ENCODE results near the gene CDH12. TPM values are rescaled to one million over a fixed set of nuclear protein-coding genes. Genes with fewer than 3 reads are reported as not detected.
"Not testable (repeated sequence)": the region's sequence is repeated elsewhere in the genome, so short reads cannot be mapped to it uniquely, and the experiment has no call there.

Gene CDH12
- total RNA-seq, 1 donor from 2014 or later, result not detected

DNA sequence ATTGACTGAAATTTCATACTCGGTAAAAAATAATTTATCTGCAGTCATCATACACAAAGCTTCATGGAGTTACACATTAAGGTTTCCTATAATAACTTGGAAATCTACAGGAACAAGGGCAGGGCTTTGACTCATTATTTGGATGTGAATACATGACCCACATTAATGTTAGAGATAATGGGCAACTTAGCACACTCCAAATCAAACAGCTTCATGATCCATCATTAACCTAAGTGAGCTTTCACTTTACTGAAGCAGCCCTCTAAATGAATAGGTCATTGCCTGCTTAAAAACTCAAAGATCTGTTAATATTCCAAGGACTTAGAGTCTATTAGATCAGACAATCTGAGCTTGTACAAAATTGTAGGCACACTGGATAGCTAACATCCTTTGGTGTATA lies 9.0 kb downstream of the CDH12 start:
- Mint-ChIP-seq H3K4me1 (ENCODE audit: low read depth) (no peaks in the 10 kb centered on the region), H3K27me3 (ENCODE audit: insufficient read depth) (no peaks in the 10 kb centered on the region), H3K27ac (no peak overlapping the region), H3K9me3 (peaks cover 21% of the 10 kb centered on the region), H3K36me3 (ENCODE audit: low read depth) (no peaks in the 10 kb centered on the region), H3K4me3 (no peak overlapping the region)
- DNase-seq (ENCODE audit: low spot score), result no peak
- intact Hi-C loops (cut with micrococcal nuclease), result no loop called here

DNA sequence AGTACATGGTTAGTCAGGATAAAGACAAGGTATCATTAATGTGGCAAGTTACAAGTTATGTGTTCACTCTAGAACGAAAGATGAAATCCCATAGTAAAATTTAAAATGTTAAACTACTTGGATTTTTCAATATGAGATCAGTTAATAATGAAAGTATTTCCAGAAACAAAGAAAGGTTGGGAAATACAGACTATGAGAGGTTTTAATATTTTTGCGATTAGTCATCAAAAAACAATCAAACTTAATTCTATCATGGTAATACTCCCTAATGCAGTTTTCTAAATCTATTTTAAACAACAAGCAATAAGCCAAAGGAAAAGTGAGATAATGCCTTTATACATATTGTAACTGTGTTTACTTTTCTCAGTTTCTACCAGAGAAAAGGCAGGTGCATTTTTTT lies 10.6 kb downstream of the CDH12 start:
- DNase-seq (ENCODE audit: low spot score), result no peak
- Mint-ChIP-seq H3K4me1 (ENCODE audit: low read depth) (no peaks in the 10 kb centered on the region), H3K36me3 (ENCODE audit: low read depth) (no peaks in the 10 kb centered on the region), H3K27me3 (ENCODE audit: insufficient read depth) (no peaks in the 10 kb centered on the region), H3K4me3 (no peak overlapping the region), H3K27ac (no peak overlapping the region), H3K9me3 (peaks cover 25% of the 10 kb centered on the region)
- intact Hi-C loops (cut with micrococcal nuclease), result no loop called here

DNA sequence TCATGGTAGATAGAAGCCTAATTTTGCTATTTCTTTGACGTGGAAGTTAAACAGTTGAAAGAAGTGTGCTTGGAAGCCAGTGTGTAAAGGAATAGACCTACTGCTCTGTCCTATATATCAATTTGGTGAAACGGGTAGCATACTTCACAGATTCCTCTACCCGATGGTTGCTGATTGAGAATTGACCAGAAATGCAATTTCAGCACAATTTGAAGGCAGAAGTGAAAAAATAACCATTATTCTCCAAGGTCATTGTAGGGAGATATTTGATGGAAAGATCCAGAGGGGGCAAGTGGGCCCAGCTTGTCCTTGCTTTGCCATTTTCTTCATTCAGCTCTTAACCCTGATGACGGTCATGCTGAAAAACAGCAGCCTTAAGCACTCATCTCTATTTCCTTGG lies 15.3 kb downstream of the CDH12 start:
- Mint-ChIP-seq H3K36me3 (ENCODE audit: low read depth) (no peaks in the 10 kb centered on the region), H3K4me1 (ENCODE audit: low read depth) (no peaks in the 10 kb centered on the region), H3K4me3 (no peak overlapping the region), H3K9me3 (peaks cover 15% of the 10 kb centered on the region), H3K27ac (no peak overlapping the region), H3K27me3 (ENCODE audit: insufficient read depth) (no peaks in the 10 kb centered on the region)
- intact Hi-C loops (cut with micrococcal nuclease), result no loop called here
- no peak for DNase-seq (ENCODE audit: low spot score)

DNA sequence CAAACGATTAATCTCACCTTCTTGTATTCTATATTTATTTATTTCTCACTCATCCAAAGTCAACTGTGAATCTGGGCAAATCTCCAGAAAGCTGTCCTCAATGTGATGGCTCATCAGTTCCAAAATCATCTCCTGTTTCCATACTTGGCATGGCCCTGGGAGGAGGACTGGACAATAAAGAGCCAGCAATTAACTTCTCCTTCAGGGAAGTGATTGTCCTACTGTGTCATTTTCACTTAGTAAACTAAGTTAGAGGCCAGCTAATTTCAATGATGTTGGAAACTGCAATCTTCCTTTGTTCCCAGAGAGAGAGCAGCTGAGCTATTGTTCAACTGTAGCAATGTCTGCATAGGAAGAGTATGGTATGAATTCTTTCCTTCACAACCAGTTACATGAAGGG lies 17.5 kb downstream of the CDH12 start:
- no peak overlapping the region for H3K4me3 Mint-ChIP-seq
- H3K36me3 Mint-ChIP-seq (ENCODE audit: low read depth), result no peaks in the 10 kb centered on the region
- no peaks in the 10 kb centered on the region for H3K27me3 Mint-ChIP-seq (ENCODE audit: insufficient read depth)
- H3K4me1 Mint-ChIP-seq (ENCODE audit: low read depth), result no peaks in the 10 kb centered on the region
- no peak overlapping the region for H3K27ac Mint-ChIP-seq
- intact Hi-C loops (cut with micrococcal nuclease), result no loop called here
- peaks cover 8% of the 10 kb centered on the region for H3K9me3 Mint-ChIP-seq
- DNase-seq (ENCODE audit: low spot score), result no peak

DNA sequence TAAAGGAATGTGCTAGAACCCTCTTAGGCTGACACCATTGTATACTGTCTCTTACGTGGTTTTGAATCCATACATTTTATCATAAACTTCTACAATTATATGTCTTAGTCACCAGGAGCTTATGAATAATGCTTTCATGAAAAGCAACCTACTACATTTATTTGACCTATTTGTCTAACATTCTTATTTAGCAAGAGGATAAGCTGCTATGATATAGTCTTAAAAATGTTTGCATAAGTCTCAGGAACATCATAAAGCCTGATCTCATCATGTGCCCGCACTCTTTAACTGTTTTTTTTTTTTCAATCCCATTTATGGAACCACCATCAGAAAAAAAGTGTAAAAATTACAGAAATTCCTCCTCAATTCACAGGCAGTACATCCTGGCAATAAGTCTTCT lies 59.7 kb downstream of the CDH12 start:
- intact Hi-C loops (cut with micrococcal nuclease), result no loop called here
- DNase-seq (ENCODE audit: low spot score), result no peak
- Mint-ChIP-seq H3K4me1 (ENCODE audit: low read depth) (no peaks in the 10 kb centered on the region), H3K27ac (no peak overlapping the region), H3K27me3 (ENCODE audit: insufficient read depth) (no peaks in the 10 kb centered on the region), H3K36me3 (ENCODE audit: low read depth) (no peaks in the 10 kb centered on the region), H3K4me3 (no peak overlapping the region), H3K9me3 (peaks cover 9% of the 10 kb centered on the region)

DNA sequence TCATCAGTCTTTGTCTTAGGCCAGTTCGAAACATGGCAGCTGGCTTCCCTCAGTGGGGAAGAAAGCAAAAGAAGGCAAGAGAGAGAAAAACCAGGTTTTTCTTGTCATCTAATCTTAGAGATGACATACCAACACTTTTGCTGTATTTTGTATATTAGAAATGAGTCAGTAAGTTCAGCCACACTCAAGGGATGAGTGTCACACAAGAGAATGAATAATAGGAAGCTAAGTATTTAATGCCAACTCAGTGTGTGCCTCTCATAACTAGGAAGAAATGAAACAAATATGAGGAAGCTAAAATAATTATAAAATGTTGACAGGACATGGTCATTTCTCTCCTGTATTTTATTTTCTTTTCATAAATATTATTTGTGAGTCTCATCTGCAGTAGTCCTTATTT lies 65.3 kb downstream of the CDH12 start:
- no peak overlapping the region for H3K27ac Mint-ChIP-seq
- no peaks in the 10 kb centered on the region for H3K27me3 Mint-ChIP-seq (ENCODE audit: insufficient read depth)
- no peaks in the 10 kb centered on the region for H3K36me3 Mint-ChIP-seq (ENCODE audit: low read depth)

DNA sequence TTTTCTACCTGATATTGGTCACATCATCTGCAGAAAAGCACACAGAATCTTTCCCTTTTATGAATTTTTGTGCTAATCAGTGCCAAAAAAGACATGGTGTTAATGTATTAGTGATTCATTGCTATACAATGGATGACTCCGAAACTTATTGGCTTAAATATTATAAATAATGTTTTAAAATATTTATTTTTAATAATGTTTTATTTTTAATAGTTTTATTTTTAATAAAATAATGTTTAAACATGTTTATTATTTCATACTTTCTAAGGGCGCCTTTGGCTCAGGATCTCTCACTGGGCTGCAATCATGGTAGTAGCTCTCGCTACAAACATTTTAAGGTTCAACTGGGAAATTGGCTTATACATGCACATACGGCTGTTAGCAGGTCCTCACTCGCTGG lies 65.7 kb downstream of the CDH12 start:
- no peak for DNase-seq (ENCODE audit: low spot score)
- Mint-ChIP-seq H3K4me3 (no peak overlapping the region), H3K4me1 (ENCODE audit: low read depth) (no peaks in the 10 kb centered on the region), H3K9me3 (peaks cover 18% of the 10 kb centered on the region), H3K36me3 (ENCODE audit: low read depth) (no peaks in the 10 kb centered on the region), H3K27me3 (ENCODE audit: insufficient read depth) (no peaks in the 10 kb centered on the region), H3K27ac (no peak overlapping the region)
- intact Hi-C loops (cut with micrococcal nuclease), result no loop called here

More for the DNA sequence above, 65.3 kb downstream of the CDH12 start:
- intact Hi-C loops (cut with micrococcal nuclease), result no loop called here
- H3K4me1 Mint-ChIP-seq (ENCODE audit: low read depth), result no peaks in the 10 kb centered on the region
- no peak overlapping the region for H3K4me3 Mint-ChIP-seq
- DNase-seq (ENCODE audit: low spot score), result no peak
- H3K9me3 Mint-ChIP-seq, result peaks cover 18% of the 10 kb centered on the region

DNA sequence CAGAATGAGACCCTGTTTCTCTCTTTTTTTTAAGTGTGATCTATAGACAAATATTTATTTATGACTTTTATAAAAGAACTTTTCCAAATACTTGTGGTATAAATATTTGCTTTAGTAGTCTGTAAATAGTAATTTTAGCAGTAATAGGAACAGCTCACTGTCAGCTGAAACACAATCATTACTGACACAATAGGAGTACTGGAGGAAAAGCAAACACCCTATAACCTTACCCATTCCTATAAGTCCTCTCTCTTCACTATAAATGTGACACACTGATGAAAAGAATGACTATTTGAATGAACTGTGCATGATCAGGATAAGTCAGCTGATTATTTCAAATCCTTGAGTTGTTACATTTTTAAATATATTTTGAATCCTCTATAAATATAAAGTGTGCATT lies 72.4 kb downstream of the CDH12 start:
- H3K4me3 Mint-ChIP-seq, result no peak overlapping the region
- H3K36me3 Mint-ChIP-seq (ENCODE audit: low read depth), result no peaks in the 10 kb centered on the region
- H3K4me1 Mint-ChIP-seq (ENCODE audit: low read depth), result no peaks in the 10 kb centered on the region
- H3K27ac Mint-ChIP-seq, result no peak overlapping the region
- peaks cover 8% of the 10 kb centered on the region for H3K9me3 Mint-ChIP-seq
- no peak for DNase-seq (ENCODE audit: low spot score)
- intact Hi-C loops (cut with micrococcal nuclease), result no loop called here
- H3K27me3 Mint-ChIP-seq (ENCODE audit: insufficient read depth), result no peaks in the 10 kb centered on the region

DNA sequence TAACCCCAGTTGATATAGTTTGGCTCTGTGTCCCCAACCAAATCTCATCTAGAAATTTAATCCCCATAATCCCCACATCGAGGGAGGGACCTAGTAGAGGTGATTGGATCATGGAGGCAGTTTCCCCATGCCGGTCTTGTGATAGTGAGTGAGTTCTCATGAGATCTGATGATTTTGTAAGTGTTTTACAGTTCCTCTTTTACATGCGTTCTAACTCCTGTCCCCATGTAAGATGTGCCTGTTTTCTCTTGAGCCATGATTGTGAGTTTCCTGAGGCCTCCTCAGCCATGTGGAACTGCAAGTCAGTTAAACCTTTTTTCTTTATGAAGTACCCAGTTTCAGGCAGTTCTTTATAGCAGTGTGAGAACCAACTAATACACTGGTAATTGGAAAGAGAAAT lies 73.6 kb downstream of the CDH12 start:
- Mint-ChIP-seq H3K4me3 (no peak overlapping the region), H3K4me1 (ENCODE audit: low read depth) (no peaks in the 10 kb centered on the region), H3K9me3 (peaks cover 3% of the 10 kb centered on the region), H3K27ac (no peak overlapping the region), H3K36me3 (ENCODE audit: low read depth) (no peaks in the 10 kb centered on the region), H3K27me3 (ENCODE audit: insufficient read depth) (no peaks in the 10 kb centered on the region)
- intact Hi-C loops (cut with micrococcal nuclease), result no loop called here
- DNase-seq (ENCODE audit: low spot score), result no peak

DNA sequence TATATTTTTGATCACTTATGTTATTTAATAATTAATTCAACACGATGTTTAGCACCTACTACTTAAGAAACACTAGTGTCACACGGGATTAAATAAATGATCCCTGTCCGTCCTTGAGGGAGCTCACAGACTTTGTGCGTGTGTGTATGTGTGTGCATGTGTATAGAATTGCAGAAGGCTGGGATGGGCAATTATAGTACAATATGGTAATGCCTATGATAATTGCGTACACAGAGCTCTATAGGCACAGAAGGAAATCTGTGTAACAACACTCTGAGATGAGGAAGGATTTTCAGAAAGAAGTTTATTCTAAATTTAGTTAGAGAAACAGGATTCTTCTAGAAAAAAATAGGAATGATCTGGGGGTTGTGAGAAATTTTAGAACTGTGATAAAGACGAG lies 76.9 kb downstream of the CDH12 start:
- H3K9me3 Mint-ChIP-seq, result peaks cover 7% of the 10 kb centered on the region
- H3K36me3 Mint-ChIP-seq (ENCODE audit: low read depth), result no peaks in the 10 kb centered on the region
- H3K27ac Mint-ChIP-seq, result no peak overlapping the region
- no peak for DNase-seq (ENCODE audit: low spot score)
- H3K4me3 Mint-ChIP-seq, result no peak overlapping the region
- H3K27me3 Mint-ChIP-seq (ENCODE audit: insufficient read depth), result no peaks in the 10 kb centered on the region
- no peaks in the 10 kb centered on the region for H3K4me1 Mint-ChIP-seq (ENCODE audit: low read depth)
- intact Hi-C loops (cut with micrococcal nuclease), result no loop called here

DNA sequence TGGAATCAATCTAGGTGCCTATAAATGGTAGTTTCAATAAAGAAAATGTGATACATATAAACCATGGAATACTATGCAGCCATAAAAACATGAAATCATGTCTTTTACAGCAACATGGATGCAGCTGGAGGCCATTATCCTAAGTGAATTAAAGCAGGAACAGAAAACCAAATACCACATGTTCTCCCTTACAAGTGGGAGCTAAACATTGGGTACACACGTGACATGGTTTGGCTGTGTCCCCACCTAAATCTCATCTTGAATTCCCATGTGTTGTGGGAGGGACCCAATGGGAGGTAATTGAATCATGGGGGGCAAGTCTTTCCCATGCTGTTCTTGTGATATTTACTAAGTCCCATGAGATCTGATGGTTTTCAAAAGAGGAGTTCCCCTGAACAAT lies 78.9 kb downstream of the CDH12 start:
- intact Hi-C loops (cut with micrococcal nuclease); DNase-seq (ENCODE audit: low spot score); H3K27me3 Mint-ChIP-seq (ENCODE audit: insufficient read depth); H3K4me3 Mint-ChIP-seq; H3K36me3 Mint-ChIP-seq (ENCODE audit: low read depth); H3K9me3 Mint-ChIP-seq; H3K27ac Mint-ChIP-seq; H3K4me1 Mint-ChIP-seq (ENCODE audit: low read depth): not testable (repeated sequence)

DNA sequence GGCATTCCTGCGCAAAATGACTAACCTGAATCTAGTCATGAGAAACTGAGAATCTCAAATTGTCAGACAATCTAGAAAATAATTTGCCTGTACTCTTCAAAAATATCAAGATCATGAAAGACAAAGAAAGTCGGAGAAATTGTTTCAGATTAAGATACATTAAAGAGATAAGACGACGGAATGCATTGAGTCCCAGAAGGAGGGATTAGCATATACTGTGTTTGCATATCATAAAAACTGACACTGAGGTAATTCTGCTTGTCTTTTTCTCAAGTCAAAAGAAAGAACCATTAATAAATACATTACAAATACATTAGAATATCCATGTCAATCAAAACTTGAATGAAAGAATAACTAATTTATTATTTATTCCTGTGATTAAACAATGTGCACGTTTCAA lies 88.4 kb downstream of the CDH12 start:
- intact Hi-C loops (cut with micrococcal nuclease), result no loop called here
- DNase-seq (ENCODE audit: low spot score), result no peak
- H3K36me3 Mint-ChIP-seq (ENCODE audit: low read depth), result no peaks in the 10 kb centered on the region
- no peaks in the 10 kb centered on the region for H3K4me1 Mint-ChIP-seq (ENCODE audit: low read depth)
- H3K4me3 Mint-ChIP-seq, result no peak overlapping the region
- H3K27ac Mint-ChIP-seq, result no peak overlapping the region
- H3K27me3 Mint-ChIP-seq (ENCODE audit: insufficient read depth), result no peaks in the 10 kb centered on the region
- H3K9me3 Mint-ChIP-seq, result peaks cover 6% of the 10 kb centered on the region

DNA sequence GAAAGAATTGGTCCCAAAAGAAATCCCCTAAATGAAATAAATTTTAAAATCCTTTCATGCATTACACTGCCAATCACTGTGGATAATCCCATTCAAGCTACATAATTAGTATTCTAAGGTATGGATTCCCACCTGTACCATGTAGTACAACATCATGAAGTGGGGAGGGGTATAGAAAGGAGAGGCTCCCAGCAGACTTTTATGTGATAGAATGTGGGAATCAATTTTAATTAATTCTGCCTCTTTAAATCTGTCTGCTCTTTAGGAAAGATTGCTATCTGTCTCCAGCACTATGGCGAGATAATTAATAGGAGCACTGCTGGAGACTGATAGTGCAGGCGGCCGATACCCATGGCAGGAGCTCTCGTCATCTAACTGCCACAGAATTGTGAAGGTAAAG lies 95.4 kb downstream of the CDH12 start:
- no peak overlapping the region for H3K4me3 Mint-ChIP-seq
- no peak for DNase-seq (ENCODE audit: low spot score)
- H3K36me3 Mint-ChIP-seq (ENCODE audit: low read depth), result no peaks in the 10 kb centered on the region

DNA sequence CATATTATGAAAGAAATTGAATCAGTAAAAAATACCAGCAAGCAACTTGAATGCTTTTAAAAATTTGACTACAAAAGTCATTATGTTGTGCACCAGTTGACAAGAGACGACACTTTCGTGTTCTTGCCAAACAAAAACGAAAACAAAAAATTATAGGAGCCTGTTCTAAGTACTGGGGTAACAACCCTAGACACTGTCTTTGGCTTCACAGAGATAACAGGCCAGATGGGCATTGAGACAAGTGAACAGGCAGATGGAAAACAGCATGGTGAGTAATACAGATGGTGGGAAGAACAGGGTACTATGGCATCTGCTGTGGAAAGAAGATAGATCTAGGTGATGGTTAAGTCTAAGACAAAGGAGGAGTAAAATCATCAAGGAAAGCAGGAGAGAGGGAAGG lies 99.0 kb downstream of the CDH12 start:
- DNase-seq (ENCODE audit: low spot score), result no peak
- H3K27me3 Mint-ChIP-seq (ENCODE audit: insufficient read depth), result no peaks in the 10 kb centered on the region
- H3K27ac Mint-ChIP-seq, result no peak overlapping the region
- intact Hi-C loops (cut with micrococcal nuclease), result no loop called here
- no peak overlapping the region for H3K4me3 Mint-ChIP-seq
- H3K36me3 Mint-ChIP-seq (ENCODE audit: low read depth), result no peaks in the 10 kb centered on the region
- peaks cover 10% of the 10 kb centered on the region for H3K9me3 Mint-ChIP-seq
- no peaks in the 10 kb centered on the region for H3K4me1 Mint-ChIP-seq (ENCODE audit: low read depth)

More for the DNA sequence above, 95.4 kb downstream of the CDH12 start:
- Mint-ChIP-seq H3K27me3 (ENCODE audit: insufficient read depth) (no peaks in the 10 kb centered on the region), H3K27ac (no peak overlapping the region), H3K9me3 (peaks cover 2% of the 10 kb centered on the region), H3K4me1 (ENCODE audit: low read depth) (no peaks in the 10 kb centered on the region)
- intact Hi-C loops (cut with micrococcal nuclease), result no loop called here
